MCF 10A (cell line): ENCODE measurements around the gene UBE4A. TPM values are rescaled to one million over a fixed set of nuclear protein-coding genes. Genes with fewer than 3 reads are reported as not detected.

Source experiments
- BruUV-seq: library from RNA; stranded (reverse); fragments of 400-500 nt; replicated peaks from 2 replicates; lab custom pipeline; 2021; lab: Mats Ljungman, UMichigan
- CTCF ChIA-PET: fragments of 300-600 bp; sonication (Branson Sonifier 250); formaldehyde crosslinking; extraction: SDS; loops from one replicate; lab custom pipeline; 2021; ENCODE audit warnings: antibody characterized with exemption, inconsistent platforms; lab: Yijun Ruan, JAX
- POLR2A ChIA-PET: fragments of 300-600, 350-650 bp; sonication (Branson Sonifier 250); formaldehyde crosslinking; extraction: SDS; loops from one replicate; lab custom pipeline; 2020; ENCODE audit warnings: antibody characterized with exemption, inconsistent platforms; lab: Yijun Ruan, JAX
- DNase-seq: peaks from one replicate; pipeline ENCODE4 v3.0.0-alpha.2; 2018; ENCODE audit not compliant: unreplicated experiment
- H3K27ac Mint-ChIP-seq: one replicate; pipeline ENCODE4 v1.8.0; 2022; ENCODE audit warnings: mild to moderate bottlenecking, low read depth, mixed read lengths; ENCODE audit not compliant: unreplicated experiment
- H3K27me3 Mint-ChIP-seq: one replicate; pipeline ENCODE4 v1.8.0; 2022; ENCODE audit warnings: mixed read lengths; ENCODE audit not compliant: insufficient read depth, unreplicated experiment
- H3K36me3 Mint-ChIP-seq: one replicate; pipeline ENCODE4 v1.8.0; 2022; ENCODE audit warnings: mild to moderate bottlenecking, moderate library complexity, mixed read lengths; ENCODE audit not compliant: insufficient read depth, unreplicated experiment
- H3K4me1 Mint-ChIP-seq: one replicate; pipeline ENCODE4 v1.8.0; 2022; ENCODE audit warnings: mixed read lengths; ENCODE audit not compliant: insufficient read depth, unreplicated experiment
- H3K4me3 Mint-ChIP-seq: one replicate; pipeline ENCODE4 v1.8.0; 2022; ENCODE audit warnings: mild to moderate bottlenecking, moderate library complexity, mixed read lengths; ENCODE audit not compliant: unreplicated experiment
- H3K9me3 Mint-ChIP-seq: one replicate; pipeline ENCODE4 v1.8.0; 2022; ENCODE audit warnings: mixed read lengths; ENCODE audit not compliant: unreplicated experiment
- CTCF ChIP-seq: fragments of 200-600 bp; IDR thresholded peaks from one replicate; pipeline ENCODE4 v1.8.0; 2022; ENCODE audit warnings: antibody characterized with exemption, mild to moderate bottlenecking; ENCODE audit not compliant: unreplicated experiment
- intact Hi-C: fragments of 100-400 bp; cut with micrococcal nuclease; formaldehyde crosslinking; loops from 2 replicates; pipeline ENCODE4 v1.14.1; 2022
- total RNA-seq: library from RNA; stranded (reverse); gene quantifications from 2 replicates; pipeline ENCODE4 v1.2.3, GENCODE V29; 2022

The UBE4A gene
- total RNA-seq, 1 experiment from 2014 or later: 41.0 TPM

DNA sequence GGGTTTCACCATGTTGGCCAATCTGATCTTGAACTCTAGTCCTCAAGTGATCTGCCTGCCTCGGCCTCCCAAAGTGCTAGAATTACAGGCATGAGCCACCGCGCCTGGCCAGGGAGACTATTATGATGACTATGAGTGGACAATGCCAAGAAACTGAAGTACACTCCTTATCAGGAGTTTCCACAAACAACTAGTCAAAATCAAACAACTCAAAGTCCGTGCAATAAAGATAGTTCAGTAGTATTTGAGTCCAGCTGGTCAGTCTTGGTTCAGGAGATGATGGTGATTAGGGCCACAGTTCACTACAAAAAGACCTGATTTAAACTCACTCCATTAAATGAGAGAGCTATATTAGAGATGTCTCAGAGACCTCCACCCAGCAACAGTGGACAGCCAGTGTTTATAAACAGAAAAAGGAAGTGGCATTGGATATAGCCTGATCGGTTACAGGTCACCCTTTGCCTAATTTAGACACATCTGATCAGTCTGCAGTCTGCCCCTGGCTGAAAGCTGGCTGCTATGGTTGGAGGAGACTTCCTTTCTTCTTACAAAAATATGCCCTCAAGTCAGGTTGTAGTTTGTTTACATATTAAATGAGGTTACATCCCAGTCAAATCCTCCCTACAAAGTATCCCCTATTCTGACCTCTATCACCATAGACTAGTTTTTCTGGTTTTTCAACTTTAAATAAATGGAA, 37.9 kb upstream of the UBE4A start:
- no TSS peak for BruUV-seq
- peaks cover 6% of the 10 kb centered on the region for H3K4me1 Mint-ChIP-seq
- intact Hi-C loops: no loop called here
- no peak for TF ChIP-seq CTCF
- no peak overlapping the region for H3K27ac Mint-ChIP-seq
- POLR2A ChIA-PET: no interaction called here
- no peaks in the 10 kb centered on the region for H3K36me3 Mint-ChIP-seq
- H3K27me3 Mint-ChIP-seq: no peaks in the 10 kb centered on the region
- no peaks in the 10 kb centered on the region for H3K9me3 Mint-ChIP-seq
- no peak for DNase-seq
- CTCF ChIA-PET: no interaction called here
- H3K4me3 Mint-ChIP-seq: no peak overlapping the region

GRCh38 chr11:118322721-118323120, 36.7 kb upstream of the UBE4A start:
- no peaks in the 10 kb centered on the region for H3K36me3 Mint-ChIP-seq
- no peaks in the 10 kb centered on the region for H3K4me1 Mint-ChIP-seq
- peaks cover 4% of the 10 kb centered on the region for H3K27me3 Mint-ChIP-seq
- POLR2A ChIA-PET: no interaction called here
- no peak overlapping the region for H3K4me3 Mint-ChIP-seq
- no peaks in the 10 kb centered on the region for H3K9me3 Mint-ChIP-seq
- no TSS peak for BruUV-seq
- no peak for TF ChIP-seq CTCF
- intact Hi-C loops: no loop called here
- CTCF ChIA-PET: interaction anchor here (0.6 to 2.5 kb wide), 3 partner anchors 27 to 64 kb away, joined by 3 to 10 read pairs (median 3); no protein-coding TSS in a partner anchor
- DNase-seq: no peak
- no peak overlapping the region for H3K27ac Mint-ChIP-seq

- intact Hi-C loops: no loop called here
- Mint-ChIP-seq H3K36me3 (no peaks in the 10 kb centered on the region), H3K27me3 (peaks cover 20% of the 10 kb centered on the region), H3K4me3 (no peak overlapping the region), H3K4me1 (no peaks in the 10 kb centered on the region), H3K9me3 (no peaks in the 10 kb centered on the region), H3K27ac (no peak overlapping the region)
- TF ChIP-seq CTCF: no peak
- no peak for DNase-seq
- ChIA-PET CTCF (interaction anchor here (0.6 to 1.0 kb wide), 2 partner anchors 23 to 154 kb away, joined by 3 read pairs; no protein-coding TSS in a partner anchor), POLR2A (no interaction called here)
- no TSS peak for BruUV-seq
Observed at GRCh38 chr11:118325283-118325682, 34.1 kb upstream of the UBE4A start.

DNA sequence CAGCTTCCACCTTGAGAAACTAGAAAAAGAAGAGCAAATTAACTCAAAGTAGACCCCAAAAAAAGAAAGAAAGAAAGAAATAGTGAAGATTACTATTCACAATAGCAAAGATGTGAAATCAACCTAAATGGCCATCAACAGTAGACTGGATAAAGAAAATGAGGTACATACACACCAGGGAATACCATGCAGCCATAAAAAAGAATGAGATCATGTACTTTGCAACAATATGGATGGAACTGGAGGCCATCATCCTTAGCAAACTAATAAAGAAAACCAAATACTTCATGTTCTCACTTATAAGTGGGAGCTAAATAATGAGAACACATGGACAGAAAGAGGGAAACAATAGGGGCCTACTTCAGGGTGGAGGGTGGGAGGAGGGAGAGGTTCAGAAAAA, 30.7 kb upstream of the UBE4A start:
- Mint-ChIP-seq H3K4me3 (no peak overlapping the region), H3K27ac (no peak overlapping the region), H3K4me1 (no peaks in the 10 kb centered on the region), H3K36me3 (no peaks in the 10 kb centered on the region), H3K27me3 (peaks cover 20% of the 10 kb centered on the region), H3K9me3 (no peaks in the 10 kb centered on the region)
- CTCF ChIA-PET: interaction anchor here (0.6 kb wide), 1 partner anchor 44 kb away, joined by 3 read pairs; no protein-coding TSS in a partner anchor
- intact Hi-C loops: no loop called here
- POLR2A ChIA-PET: interaction anchor here (0.7 to 0.9 kb wide), 3 partner anchors 11 to 19 kb away, joined by 3 to 4 read pairs (median 3); no protein-coding TSS in a partner anchor
- no peak for DNase-seq
- no TSS peak for BruUV-seq
- no peak for TF ChIP-seq CTCF
